Thyroid gland (tissue), 4 donors: Measurements from ENCODE around the gene FRMD4A.

Experiments
- CTCF ChIP-seq, 6 experiments: fragments of 200-600 bp in 3 of 6; fragments of 450-650 bp in 3 of 6; sonication (generic) in 3 of 6; IDR thresholded peaks; one replicate each; pipeline ENCODE4 v1.5.1; 2016 to 2019; ENCODE audit warnings: antibody characterized with exemption in 6 of 6, mild to moderate bottlenecking in 2 of 6, inconsistent platforms in 1 of 6, moderate library complexity in 1 of 6
- POLR2A ChIP-seq, 2 donors: fragments of 450-650 bp; IDR thresholded peaks; one replicate each; pipeline ENCODE4 v1.6.1; 2017; ENCODE audit warnings: antibody characterized with exemption in 2 of 2, mild to moderate bottlenecking in 2 of 2, moderate library complexity in 1 of 2

GRCh38 chr10:14182781-14183180, 147.9 kb downstream of the FRMD4A start:
- TF ChIP-seq CTCF (IDR thresholded peaks at IDR 0.05) (no peak), POLR2A (IDR thresholded peaks at IDR 0.05) (no peak)
